ENCODE results near the gene ELL. TPM values are rescaled to one million over a fixed set of nuclear protein-coding genes. Genes with fewer than 3 reads are reported as not detected.

Gene ELL
- total and polyA plus RNA-seq, 9 of the 15 experiments (the other 6 are each of a cell fraction or from before 2014, with no cell fraction given) = 0.24 to 22.5 (median 4.1) TPM

- TF ChIP-seq CXXC5 (CRISPR knock-in tag; IDR thresholded peaks at IDR 0.05) (peak; percentile 79), POLR2AphosphoS2 (IDR thresholded peaks at IDR 0.05; ENCODE audit: low read length) (no peak), BRD9 (IDR thresholded peaks at IDR 0.05; ENCODE audit: low read depth, partially characterized antibody) (peak; percentile 76), ZSCAN29 (IDR thresholded peaks at IDR 0.05) (peak; percentile 62; the same call in 1 of the 2 replicates), BACH1 (tag; IDR thresholded peaks at IDR 0.05) (0 out of 2 replicates have a peak, but pooled peaks have one; percentile 14), ARHGAP35 (IDR thresholded peaks at IDR 0.05; ENCODE audit: partially characterized antibody) (no peak), ESRRA (IDR thresholded peaks at IDR 0.05; ENCODE audit: borderline replicate concordance, low read depth) (peak; percentile 33; the same call in 1 of the 2 replicates), ZNF347 (CRISPR knock-in tag; IDR thresholded peaks at IDR 0.05; ENCODE audit: low read depth) (no peak), THAP7 (CRISPR knock-in tag; IDR thresholded peaks at IDR 0.05) (no peak), JUN (IDR thresholded peaks at IDR 0.05; ENCODE audit: borderline replicate concordance, low read depth, low read length) (no peak; the same call in 1 of the 2 replicates), JUN (CRISPR knock-in tag; IDR thresholded peaks at IDR 0.05; ENCODE audit: borderline replicate concordance) (no peak), E2F5 (CRISPR knock-in tag; IDR thresholded peaks at IDR 0.05) (no peak), CTBP1 (IDR thresholded peaks at IDR 0.05; ENCODE audit: borderline replicate concordance) (peak; percentile 71; the same call in 1 of the 2 replicates), CBX5 (IDR thresholded peaks at IDR 0.05; ENCODE audit: borderline replicate concordance, low read depth) (no peak), ZC3H4 (CRISPR knock-in tag; IDR thresholded peaks at IDR 0.05; ENCODE audit: borderline replicate concordance) (peak; percentile 50; the same call in 1 of the 2 replicates), ZFP36 (IDR thresholded peaks at IDR 0.05; ENCODE audit: low read depth, low read length, partially characterized antibody) (peak; percentile 35), ZNF583 (CRISPR knock-in tag; IDR thresholded peaks at IDR 0.05) (peak; percentile 91), NR2C2 (CRISPR knock-in tag; IDR thresholded peaks at IDR 0.05) (no peak), NR2C2 (tag; IDR thresholded peaks at IDR 0.05) (peak; percentile 66; the same call in 1 of the 2 replicates), MCM7 (IDR thresholded peaks at IDR 0.05) (no peak), RFX7 (CRISPR knock-in tag; IDR thresholded peaks at IDR 0.05) (0 out of 2 replicates have a peak, but pooled peaks have one; percentile 47)
- TF ChIP-seq, protein P1, sequence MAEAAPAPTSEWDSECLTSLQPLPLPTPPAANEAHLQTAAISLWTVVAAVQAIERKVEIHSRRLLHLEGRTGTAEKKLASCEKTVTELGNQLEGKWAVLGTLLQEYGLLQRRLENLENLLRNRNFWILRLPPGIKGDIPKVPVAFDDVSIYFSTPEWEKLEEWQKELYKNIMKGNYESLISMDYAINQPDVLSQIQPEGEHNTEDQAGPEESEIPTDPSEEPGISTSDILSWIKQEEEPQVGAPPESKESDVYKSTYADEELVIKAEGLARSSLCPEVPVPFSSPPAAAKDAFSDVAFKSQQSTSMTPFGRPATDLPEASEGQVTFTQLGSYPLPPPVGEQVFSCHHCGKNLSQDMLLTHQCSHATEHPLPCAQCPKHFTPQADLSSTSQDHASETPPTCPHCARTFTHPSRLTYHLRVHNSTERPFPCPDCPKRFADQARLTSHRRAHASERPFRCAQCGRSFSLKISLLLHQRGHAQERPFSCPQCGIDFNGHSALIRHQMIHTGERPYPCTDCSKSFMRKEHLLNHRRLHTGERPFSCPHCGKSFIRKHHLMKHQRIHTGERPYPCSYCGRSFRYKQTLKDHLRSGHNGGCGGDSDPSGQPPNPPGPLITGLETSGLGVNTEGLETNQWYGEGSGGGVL (CRISPR knock-in tag; IDR thresholded peaks at IDR 0.05) = peak; percentile 31; the same call in 1 of the 2 replicates
- TF ChIP-seq, protein P2, sequence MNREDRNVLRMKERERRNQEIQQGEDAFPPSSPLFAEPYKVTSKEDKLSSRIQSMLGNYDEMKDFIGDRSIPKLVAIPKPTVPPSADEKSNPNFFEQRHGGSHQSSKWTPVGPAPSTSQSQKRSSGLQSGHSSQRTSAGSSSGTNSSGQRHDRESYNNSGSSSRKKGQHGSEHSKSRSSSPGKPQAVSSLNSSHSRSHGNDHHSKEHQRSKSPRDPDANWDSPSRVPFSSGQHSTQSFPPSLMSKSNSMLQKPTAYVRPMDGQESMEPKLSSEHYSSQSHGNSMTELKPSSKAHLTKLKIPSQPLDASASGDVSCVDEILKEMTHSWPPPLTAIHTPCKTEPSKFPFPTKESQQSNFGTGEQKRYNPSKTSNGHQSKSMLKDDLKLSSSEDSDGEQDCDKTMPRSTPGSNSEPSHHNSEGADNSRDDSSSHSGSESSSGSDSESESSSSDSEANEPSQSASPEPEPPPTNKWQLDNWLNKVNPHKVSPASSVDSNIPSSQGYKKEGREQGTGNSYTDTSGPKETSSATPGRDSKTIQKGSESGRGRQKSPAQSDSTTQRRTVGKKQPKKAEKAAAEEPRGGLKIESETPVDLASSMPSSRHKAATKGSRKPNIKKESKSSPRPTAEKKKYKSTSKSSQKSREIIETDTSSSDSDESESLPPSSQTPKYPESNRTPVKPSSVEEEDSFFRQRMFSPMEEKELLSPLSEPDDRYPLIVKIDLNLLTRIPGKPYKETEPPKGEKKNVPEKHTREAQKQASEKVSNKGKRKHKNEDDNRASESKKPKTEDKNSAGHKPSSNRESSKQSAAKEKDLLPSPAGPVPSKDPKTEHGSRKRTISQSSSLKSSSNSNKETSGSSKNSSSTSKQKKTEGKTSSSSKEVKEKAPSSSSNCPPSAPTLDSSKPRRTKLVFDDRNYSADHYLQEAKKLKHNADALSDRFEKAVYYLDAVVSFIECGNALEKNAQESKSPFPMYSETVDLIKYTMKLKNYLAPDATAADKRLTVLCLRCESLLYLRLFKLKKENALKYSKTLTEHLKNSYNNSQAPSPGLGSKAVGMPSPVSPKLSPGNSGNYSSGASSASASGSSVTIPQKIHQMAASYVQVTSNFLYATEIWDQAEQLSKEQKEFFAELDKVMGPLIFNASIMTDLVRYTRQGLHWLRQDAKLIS (CRISPR knock-in tag; IDR thresholded peaks at IDR 0.05) = no peak; the same call in 1 of the 2 replicates
Observed at GRCh38 chr19:18415178-18415867, 106.5 kb downstream of the ELL start (continued).
